GM19452 (cell line): ENCODE data around the gene DNHD1.

Experiments
- ATAC-seq: cut with Tn5 transposase; IDR thresholded peaks from one replicate; pipeline ENCODE4 v1.9.1; 2021; ENCODE audit not compliant: unreplicated experiment

Gene DNHD1

GRCh38 chr11:6563121-6563619 is 66.1 kb downstream of the DNHD1 start:
- no peak for ATAC-seq

- no peak for ATAC-seq
These were observed 66.6 kb downstream of the DNHD1 start for GRCh38 chr11:6563667-6564066.

- no peak for ATAC-seq
These were observed 68.2 kb downstream of the DNHD1 start for GRCh38 chr11:6565325-6565724.

GRCh38 chr11:6565988-6566703 is 69.1 kb downstream of the DNHD1 start:
- no peak for ATAC-seq

GRCh38 chr11:6566704-6567370 is 69.8 kb downstream of the DNHD1 start:
- no peak for ATAC-seq

- ATAC-seq, result no peak
These were observed 70.3 kb downstream of the DNHD1 start for GRCh38 chr11:6567371-6567745.

- ATAC-seq, result no peak
These were observed 71.3 kb downstream of the DNHD1 start for GRCh38 chr11:6568191-6568918.

GRCh38 chr11:6569706-6570105 is 72.6 kb downstream of the DNHD1 start:
- ATAC-seq, result no peak

- ATAC-seq, result no peak
These were observed 73.8 kb downstream of the DNHD1 start for GRCh38 chr11:6570691-6571427.

GRCh38 chr11:6571434-6572008 is 74.4 kb downstream of the DNHD1 start:
- no peak for ATAC-seq

- ATAC-seq, result no peak
These were observed 75.1 kb downstream of the DNHD1 start for GRCh38 chr11:6572215-6572614.

- no peak for ATAC-seq
These were observed 78.0 kb downstream of the DNHD1 start for GRCh38 chr11:6574816-6575715.

- ATAC-seq, result no peak
These were observed 79.6 kb downstream of the DNHD1 start for GRCh38 chr11:6576471-6577373.

GRCh38 chr11:6578134-6578533 is 81.1 kb downstream of the DNHD1 start:
- ATAC-seq, result no peak

- ATAC-seq, result no peak
These were observed 82.6 kb downstream of the DNHD1 start for GRCh38 chr11:6579681-6580080.

- ATAC-seq, result no peak
These were observed 86.5 kb downstream of the DNHD1 start for GRCh38 chr11:6583584-6583983.

- no peak for ATAC-seq
These were observed 87.4 kb downstream of the DNHD1 start for GRCh38 chr11:6584528-6584927.

GRCh38 chr11:6586434-6587359 is 89.6 kb downstream of the DNHD1 start:
- ATAC-seq, result no peak
